Neural cell (in vitro differentiated cells): ENCODE measurements around the gene ANO1. TPM values are rescaled to one million over a fixed set of nuclear protein-coding genes. Genes with fewer than 3 reads are reported as not detected.

Experiments
- H2AFZ ChIP-seq: fragments of 200-600, 300-800 bp; sonication (generic), shearing (Covaris generic); 2 replicates; pipeline ENCODE4 v1.6.0; 2014; ENCODE audit warnings: low read depth, mild to moderate bottlenecking, antibody characterized with exemption, low read length, moderate library complexity
- H3F3A ChIP-seq: fragments of 200-600 bp; shearing (Covaris generic); 2 replicates; pipeline ENCODE4 v1.6.1; 2016; ENCODE audit warnings: mild to moderate bottlenecking, moderate library complexity, mixed read lengths, antibody characterized with exemption, low read length; ENCODE audit not compliant: insufficient read depth, poor library complexity, severe bottlenecking
- H3K27ac ChIP-seq: fragments of 200-600, 300-800 bp; sonication (generic), shearing (Covaris generic); 2 replicates; pipeline ENCODE4 v1.5.1; 2014; ENCODE audit warnings: mild to moderate bottlenecking, low read length, moderate library complexity
- H3K27me3 ChIP-seq: fragments of 300-800, 200-600 bp; sonication (generic), shearing (Covaris generic); 2 replicates; pipeline ENCODE4 v1.6.0; 2014; ENCODE audit warnings: mild to moderate bottlenecking, low read depth, low read length, moderate library complexity; ENCODE audit not compliant: insufficient read depth
- H3K36me3 ChIP-seq: fragments of 300-800, 200-600 bp; sonication (generic), shearing (Covaris generic); 2 replicates; pipeline ENCODE4 v1.5.1; 2014; ENCODE audit warnings: mild to moderate bottlenecking, antibody characterized with exemption, low read length, moderate library complexity; ENCODE audit not compliant: insufficient read depth
- H3K4me2 ChIP-seq: fragments of 300-800, 200-600 bp; sonication (generic), shearing (Covaris generic); 2 replicates; pipeline ENCODE4 v1.6.0; 2014; ENCODE audit warnings: mild to moderate bottlenecking, low read length
- H3K4me3 ChIP-seq: fragments of 300-800, 200-600 bp; sonication (generic), shearing (Covaris generic); 2 replicates; pipeline ENCODE4 v1.5.1; 2014; ENCODE audit warnings: mild to moderate bottlenecking, low read length, moderate library complexity
- H3K79me2 ChIP-seq: fragments of 200-600 bp; shearing (Covaris generic); replicated peaks from 2 replicates; pipeline ENCODE4 v1.6.0; 2014; ENCODE audit warnings: mild to moderate bottlenecking, low read length, moderate library complexity; ENCODE audit not compliant: insufficient read depth
- H3K9ac ChIP-seq: fragments of 300-800, 200-600 bp; sonication (generic), shearing (Covaris generic); 2 replicates; pipeline ENCODE4 v1.6.1; 2016; ENCODE audit warnings: mild to moderate bottlenecking, low read length, mixed read lengths
- H3K9me2 ChIP-seq: fragments of 200-600 bp; shearing (Covaris generic); 2 replicates; pipeline ENCODE4 v1.6.1; 2016; ENCODE audit warnings: mild to moderate bottlenecking, low read length, mixed read lengths; ENCODE audit not compliant: insufficient read depth
- H3K9me3 ChIP-seq: fragments of 200-600, 300-800 bp; sonication (generic), shearing (Covaris generic); 2 replicates; pipeline ENCODE4 v1.6.1; 2016; ENCODE audit warnings: mild to moderate bottlenecking, mixed run types, low read length, moderate library complexity, mixed read lengths
- H4K20me1 ChIP-seq: fragments of 200-600 bp; shearing (Covaris generic); 2 replicates; pipeline ENCODE4 v1.6.1; 2016; ENCODE audit warnings: mild to moderate bottlenecking, mixed run types; ENCODE audit not compliant: insufficient read depth
- CTCF ChIP-seq: fragments of 450-650 bp; IDR thresholded peaks from 2 replicates; pipeline ENCODE4 v1.5.1; 2014; ENCODE audit warnings: antibody characterized with exemption, mild to moderate bottlenecking, moderate library complexity; ENCODE audit not compliant: poor library complexity, severe bottlenecking
- EP300 ChIP-seq: fragments of 450-650 bp; conservative IDR thresholded peaks from 2 replicates; pipeline ENCODE4 v1.6.1; 2014; ENCODE audit warnings: antibody characterized with exemption, mild to moderate bottlenecking, moderate library complexity; ENCODE audit not compliant: poor library complexity, severe bottlenecking
- EZH2 ChIP-seq: fragments of 200-600, 300-800 bp; shearing (Covaris generic), sonication (generic); IDR thresholded peaks from 2 replicates; pipeline ENCODE4 v1.6.1; 2014; ENCODE audit warnings: antibody characterized with exemption, low read length, borderline replicate concordance, mild to moderate bottlenecking; ENCODE audit not compliant: insufficient read depth, poor library complexity, severe bottlenecking
- MXI1 ChIP-seq: fragments of 450-650 bp; conservative IDR thresholded peaks from 2 replicates; pipeline ENCODE4 v1.6.1; 2014; ENCODE audit warnings: antibody characterized with exemption, mild to moderate bottlenecking; ENCODE audit not compliant: poor library complexity, severe bottlenecking
- POLR2AphosphoS5 ChIP-seq: IDR thresholded peaks from 2 replicates; pipeline ENCODE4 v1.6.1; 2012
- RAD21 ChIP-seq: fragments of 450-650 bp; conservative IDR thresholded peaks from 2 replicates; pipeline ENCODE4 v1.6.1; 2014; ENCODE audit warnings: antibody characterized with exemption, mild to moderate bottlenecking, moderate library complexity
- REST ChIP-seq: IDR thresholded peaks from 2 replicates; pipeline ENCODE4 v1.6.1; 2012; ENCODE audit warnings: borderline replicate concordance
- SMC3 ChIP-seq: fragments of 450-650 bp; conservative IDR thresholded peaks from 2 replicates; pipeline ENCODE4 v1.6.1; 2014; ENCODE audit warnings: antibody characterized with exemption, mild to moderate bottlenecking, moderate library complexity; ENCODE audit not compliant: poor library complexity
- TAF1 ChIP-seq: IDR thresholded peaks from 2 replicates; pipeline ENCODE4 v1.6.1; 2012; ENCODE audit warnings: low read depth
- polyA plus RNA-seq: library from polyadenylated mRNA; depleted of rRNA; stranded (reverse); fragments of >200 nt; gene quantifications from 2 replicates; pipeline ENCODE4 v1.2.3, GENCODE V29; 2014

ANO1 gene
- polyA plus RNA-seq, 1 donor from 2014 or later: not detected

GRCh38 chr11:70109006-70109405 is 30.9 kb downstream of the ANO1 start:
- Histone ChIP-seq H3K79me2 (no peaks in the 10 kb centered on the region), H3K9me3 (no peaks in the 10 kb centered on the region), H3K27ac (no peak overlapping the region), H3K4me2 (no peak overlapping the region), H3K36me3 (no peaks in the 10 kb centered on the region), H3K4me3 (no peak overlapping the region), H4K20me1 (no peaks in the 10 kb centered on the region), H3K27me3 (no peaks in the 10 kb centered on the region), H3F3A (no peaks in the 10 kb centered on the region), H3K9me2 (no peaks in the 10 kb centered on the region), H3K9ac (no peak overlapping the region), H2AFZ (no peak overlapping the region)
- TF ChIP-seq RAD21 (no peak), REST (no peak)

- Histone ChIP-seq H4K20me1 (no peaks in the 10 kb centered on the region), H3K9ac (no peak overlapping the region), H3K9me3 (no peaks in the 10 kb centered on the region), H3F3A (no peaks in the 10 kb centered on the region), H3K27me3 (no peaks in the 10 kb centered on the region), H3K27ac (no peak overlapping the region), H3K4me2 (no peak overlapping the region), H2AFZ (no peak overlapping the region), H3K36me3 (no peaks in the 10 kb centered on the region), H3K4me3 (no peak overlapping the region), H3K9me2 (no peaks in the 10 kb centered on the region), H3K79me2 (no peaks in the 10 kb centered on the region)
- TF ChIP-seq MXI1 (no peak), EZH2 (no peak), CTCF (no peak), TAF1 (no peak), EP300 (no peak), REST (no peak), POLR2AphosphoS5 (no peak), SMC3 (no peak), RAD21 (no peak)
Measured at GRCh38 chr11:70109903-70110302, 31.8 kb downstream of the ANO1 start.
